HEK293 (cell line): ENCODE data around the gene DHX16.

Experiments
- ATF2 ChIP-seq: fragments of 450-650 bp; formaldehyde crosslinking; IDR thresholded peaks from 2 replicates; pipeline ENCODE4 v1.5.1; 2016; ENCODE audit warnings: missing biosample characterization, missing genetic modification characterization, low read depth
- BCL11A ChIP-seq: fragments of 450-650 bp; formaldehyde crosslinking; IDR thresholded peaks from 2 replicates; pipeline ENCODE4 v1.5.1; 2016; ENCODE audit warnings: low read depth, missing biosample characterization, missing genetic modification characterization
- KLF7 ChIP-seq: fragments of 450-650 bp; formaldehyde crosslinking; IDR thresholded peaks from 2 replicates; pipeline ENCODE4 v1.5.1; 2016; ENCODE audit warnings: missing biosample characterization, missing genetic modification characterization, borderline replicate concordance
- REST ChIP-seq: fragments of 450-650 bp; formaldehyde crosslinking; IDR thresholded peaks from 2 replicates; pipeline ENCODE4 v1.5.1; 2016; ENCODE audit warnings: missing biosample characterization, missing genetic modification characterization
- SP2 ChIP-seq: fragments of 450-650 bp; formaldehyde crosslinking; IDR thresholded peaks from 2 replicates; pipeline ENCODE4 v1.5.1; 2016; ENCODE audit warnings: missing biosample characterization, missing genetic modification characterization
- SP3 ChIP-seq: fragments of 450-650 bp; formaldehyde crosslinking; IDR thresholded peaks from 2 replicates; pipeline ENCODE4 v1.5.1; 2016; ENCODE audit warnings: missing biosample characterization, missing genetic modification characterization
- TCF7L2 ChIP-seq: IDR thresholded peaks from 2 replicates; pipeline ENCODE4 v1.6.1; 2011; ENCODE audit warnings: low read depth, mild to moderate bottlenecking, inconsistent platforms, low read length, moderate library complexity, borderline replicate concordance
- ZBTB10 ChIP-seq: fragments of 450-650 bp; formaldehyde crosslinking; IDR thresholded peaks from 2 replicates; pipeline ENCODE4 v1.5.1; 2016; ENCODE audit warnings: missing biosample characterization, missing genetic modification characterization
- ZBTB11 ChIP-seq: fragments of 450-650 bp; formaldehyde crosslinking; conservative IDR thresholded peaks from 2 replicates; pipeline ENCODE4 v1.5.1; 2016; ENCODE audit warnings: low read depth, missing biosample characterization, missing genetic modification characterization
- ZBTB17 ChIP-seq: fragments of 450-650 bp; formaldehyde crosslinking; IDR thresholded peaks from 2 replicates; pipeline ENCODE4 v1.5.1; 2016; ENCODE audit warnings: missing biosample characterization, missing genetic modification characterization
- ZBTB26 ChIP-seq: fragments of 450-650 bp; formaldehyde crosslinking; optimal IDR thresholded peaks from 2 replicates; pipeline ENCODE3; 2016; ENCODE audit warnings: missing biosample characterization, mild to moderate bottlenecking, missing genetic modification characterization
- ZBTB8A ChIP-seq: fragments of 450-650 bp; formaldehyde crosslinking; IDR thresholded peaks from 2 replicates; pipeline ENCODE4 v1.5.1; 2016; ENCODE audit warnings: missing biosample characterization, missing genetic modification characterization
- ZNF175 ChIP-seq: fragments of 450-650 bp; formaldehyde crosslinking; IDR thresholded peaks from 2 replicates; pipeline ENCODE4 v1.5.1; 2016; ENCODE audit warnings: missing biosample characterization, missing genetic modification characterization
- ZNF18 ChIP-seq: fragments of 450-650 bp; formaldehyde crosslinking; IDR thresholded peaks from 2 replicates; pipeline ENCODE4 v1.5.1; 2016; ENCODE audit warnings: missing biosample characterization, missing genetic modification characterization
- ZNF202 ChIP-seq: fragments of 450-650 bp; formaldehyde crosslinking; IDR thresholded peaks from 2 replicates; pipeline ENCODE4 v1.5.1; 2016; ENCODE audit warnings: missing biosample characterization, missing genetic modification characterization, borderline replicate concordance
- ZNF24 ChIP-seq: fragments of 450-650 bp; formaldehyde crosslinking; IDR thresholded peaks from 2 replicates; pipeline ENCODE4 v1.5.1; 2016; ENCODE audit warnings: missing biosample characterization, missing genetic modification characterization
- ZNF292 ChIP-seq: fragments of 450-650 bp; formaldehyde crosslinking; IDR thresholded peaks from 2 replicates; pipeline ENCODE4 v1.5.1; 2016; ENCODE audit warnings: low read depth, missing biosample characterization, missing genetic modification characterization, borderline replicate concordance
- ZNF335 ChIP-seq: fragments of 450-650 bp; formaldehyde crosslinking; conservative IDR thresholded peaks from 2 replicates; pipeline ENCODE4 v1.5.1; 2016; ENCODE audit warnings: missing biosample characterization, missing genetic modification characterization
- ZNF600 ChIP-seq: fragments of 450-650 bp; formaldehyde crosslinking; IDR thresholded peaks from 2 replicates; pipeline ENCODE4 v1.5.1; 2016; ENCODE audit warnings: missing biosample characterization, missing genetic modification characterization
- ZNF610 ChIP-seq: fragments of 450-650 bp; formaldehyde crosslinking; IDR thresholded peaks from 2 replicates; pipeline ENCODE4 v1.5.1; 2016; ENCODE audit warnings: missing biosample characterization, missing genetic modification characterization, borderline replicate concordance
- ZNF626 ChIP-seq: fragments of 450-650 bp; sonication (Bioruptor Pico); formaldehyde crosslinking; IDR thresholded peaks from 2 replicates; pipeline ENCODE4 v1.5.1; 2018; ENCODE audit warnings: missing biosample characterization, missing genetic modification characterization, inconsistent platforms
- ZNF747 ChIP-seq: fragments of 450-650 bp; formaldehyde crosslinking; IDR thresholded peaks from 2 replicates; pipeline ENCODE4 v1.5.1; 2016; ENCODE audit warnings: missing biosample characterization, missing genetic modification characterization
- ZNF776 ChIP-seq: fragments of 450-650 bp; formaldehyde crosslinking; IDR thresholded peaks from 2 replicates; pipeline ENCODE4 v1.5.0; 2017; ENCODE audit warnings: missing biosample characterization, missing genetic modification characterization, borderline replicate concordance
- ZNF830 ChIP-seq: fragments of 450-650 bp; IDR thresholded peaks from 2 replicates; pipeline ENCODE4 v1.5.0; 2018; ENCODE audit warnings: missing biosample characterization, missing genetic modification characterization, low read depth, mild to moderate bottlenecking, moderate library complexity

DHX16 gene

GRCh38 chr6:30626484-30627366 lies 46.1 kb downstream of the DHX16 start, which contains the start of gene ATAT1 (continued):
- TF ChIP-seq ZBTB11 (tag by site-specific recombination) (peak; percentile 96), KLF7 (tag by site-specific recombination) (0 out of 2 replicates have a peak, but pooled peaks have one; percentile 17), BCL11A (0 out of 2 replicates have a peak, but pooled peaks have one; percentile 50), ZNF776 (tag by site-specific recombination) (no peak), REST (tag by site-specific recombination) (peak; percentile 87), ATF2 (tag by site-specific recombination) (0 out of 2 replicates have a peak, but pooled peaks have one; percentile 50), ZNF175 (no peak), ZNF600 (peak; percentile 78), SP3 (tag by site-specific recombination) (peak; percentile 83), ZNF18 (tag by site-specific recombination) (peak; percentile 18; the same call in 1 of the 2 replicates), SP2 (tag by site-specific recombination) (peak; percentile 88), ZNF24 (no peak; the same call in 1 of the 2 replicates), ZNF335 (tag by site-specific recombination) (peak; percentile 88), TCF7L2 (peak; percentile 61; the same call in 1 of the 2 replicates), ZNF747 (tag by site-specific recombination) (no peak), ZNF610 (tag by site-specific recombination) (peak; percentile 72; the same call in 1 of the 2 replicates), ZNF292 (tag by site-specific recombination) (no peak), ZNF626 (tag by site-specific recombination) (no peak), ZBTB17 (peak; percentile 89), ZNF202 (tag by site-specific recombination) (no peak), ZBTB10 (tag by site-specific recombination) (peak; percentile 55; the same call in 1 of the 2 replicates), ZNF830 (no peak), ZBTB26 (peak; percentile 79), ZBTB8A (tag by site-specific recombination) (peak; percentile 37)
